ACC112 (cell line): ENCODE data around the gene MS4A4A.

Experiments
- H2AFZ ChIP-seq: fragments of 200-600 bp; sonication (generic); one replicate; pipeline ENCODE4 v1.6.0; 2017; ENCODE audit warnings: antibody characterized with exemption, low read length; ENCODE audit not compliant: unreplicated experiment
- H3K27ac ChIP-seq: fragments of 200-600 bp; sonication (generic); 2 replicates; pipeline ENCODE4 v1.5.1; 2014; ENCODE audit warnings: low read depth, mild to moderate bottlenecking, antibody characterized with exemption, low read length, moderate library complexity
- H3K27me3 ChIP-seq: fragments of 200-600 bp; sonication (generic); 2 replicates; pipeline ENCODE4 v1.6.1; 2014; ENCODE audit warnings: mild to moderate bottlenecking, antibody characterized with exemption, low read length, moderate library complexity, mixed read lengths; ENCODE audit not compliant: insufficient read depth
- H3K36me3 ChIP-seq: fragments of 200-600 bp; sonication (generic); 2 replicates; pipeline ENCODE4 v1.6.1; 2016; ENCODE audit warnings: mild to moderate bottlenecking, antibody characterized with exemption, low read length, moderate library complexity, mixed read lengths; ENCODE audit not compliant: insufficient read depth
- H3K4me1 ChIP-seq: fragments of 200-600 bp; sonication (generic); one replicate; pipeline ENCODE4 v1.6.1; 2016; ENCODE audit warnings: low read length, mixed read lengths; ENCODE audit not compliant: insufficient read depth, unreplicated experiment, control insufficient read depth
- H3K4me3 ChIP-seq: fragments of 200-600 bp; sonication (generic); 2 replicates; pipeline ENCODE4 v1.5.1; 2014; ENCODE audit warnings: mild to moderate bottlenecking, low read depth, low read length
- H3K79me2 ChIP-seq: fragments of 200-600 bp; sonication (generic); one replicate; pipeline ENCODE4 v1.6.0; 2016; ENCODE audit warnings: low read length; ENCODE audit not compliant: control insufficient read depth, unreplicated experiment, insufficient read depth

The MS4A4A gene

DNA sequence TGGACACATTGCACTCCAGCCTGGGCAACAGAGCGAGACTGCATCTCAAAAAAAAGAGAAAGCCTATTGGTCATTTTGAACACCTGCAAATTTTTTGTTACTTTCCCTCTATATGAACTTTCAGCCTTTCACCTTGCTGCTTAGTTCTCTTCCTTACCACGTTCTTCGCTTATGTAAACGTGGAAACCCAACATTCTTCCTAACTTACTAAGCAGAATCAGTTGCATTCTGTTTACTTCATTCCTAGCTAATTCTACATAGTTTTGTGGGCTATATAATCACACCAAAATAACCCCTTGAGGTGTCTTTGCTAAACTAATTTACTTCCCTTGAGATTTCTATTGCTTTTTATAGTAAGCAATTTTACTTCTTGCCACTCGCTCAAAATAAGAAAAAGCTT is 23.2 kb downstream of the MS4A4A start:
- no peak overlapping the region for H3K4me3 ChIP-seq
- H3K27ac ChIP-seq = no peak overlapping the region

DNA sequence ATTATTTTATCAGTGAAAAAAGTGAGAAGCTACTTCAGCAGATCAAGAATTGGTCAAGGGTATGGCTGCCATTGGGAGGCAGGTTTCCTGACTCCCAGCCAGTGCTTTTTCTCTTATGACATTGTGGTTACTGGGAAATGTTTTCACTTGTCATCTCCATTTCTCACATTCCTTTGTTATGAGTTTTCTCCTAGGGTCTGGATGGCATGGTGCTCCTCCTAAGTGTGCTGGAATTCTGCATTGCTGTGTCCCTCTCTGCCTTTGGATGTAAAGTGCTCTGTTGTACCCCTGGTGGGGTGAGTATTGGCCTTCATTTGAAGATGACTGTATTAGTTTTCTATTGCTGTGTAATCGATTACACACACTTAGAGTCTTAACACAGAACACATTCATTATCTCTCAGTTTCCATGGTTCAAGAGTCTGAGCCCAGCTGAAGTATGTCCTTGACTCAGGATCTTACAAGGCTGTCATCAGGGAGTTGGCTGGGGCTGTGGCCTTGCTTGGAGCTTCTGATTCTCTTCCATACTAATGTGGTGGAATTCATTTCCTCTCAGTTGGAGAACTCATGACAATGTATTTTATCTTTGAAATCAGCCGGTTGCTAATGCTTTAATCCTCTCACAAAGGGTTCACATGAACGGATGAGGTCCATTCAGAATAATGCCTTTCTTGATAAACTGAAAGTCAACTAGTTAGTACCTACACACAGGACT is 25.6 kb downstream of the MS4A4A start:
- no peak overlapping the region for H3K27ac ChIP-seq
- H3K4me1 ChIP-seq = no peaks in the 10 kb centered on the region
- no peak overlapping the region for H2AFZ ChIP-seq
- no peaks in the 10 kb centered on the region for H3K79me2 ChIP-seq
- H3K4me3 ChIP-seq = no peak overlapping the region
- no peaks in the 10 kb centered on the region for H3K27me3 ChIP-seq
- no peaks in the 10 kb centered on the region for H3K36me3 ChIP-seq

More for the DNA sequence above, 23.2 kb downstream of the MS4A4A start:
- no peaks in the 10 kb centered on the region for H3K4me1 ChIP-seq
- H3K27me3 ChIP-seq = no peaks in the 10 kb centered on the region
- no peaks in the 10 kb centered on the region for H3K36me3 ChIP-seq
- no peaks in the 10 kb centered on the region for H3K79me2 ChIP-seq
- H2AFZ ChIP-seq = no peak overlapping the region

DNA sequence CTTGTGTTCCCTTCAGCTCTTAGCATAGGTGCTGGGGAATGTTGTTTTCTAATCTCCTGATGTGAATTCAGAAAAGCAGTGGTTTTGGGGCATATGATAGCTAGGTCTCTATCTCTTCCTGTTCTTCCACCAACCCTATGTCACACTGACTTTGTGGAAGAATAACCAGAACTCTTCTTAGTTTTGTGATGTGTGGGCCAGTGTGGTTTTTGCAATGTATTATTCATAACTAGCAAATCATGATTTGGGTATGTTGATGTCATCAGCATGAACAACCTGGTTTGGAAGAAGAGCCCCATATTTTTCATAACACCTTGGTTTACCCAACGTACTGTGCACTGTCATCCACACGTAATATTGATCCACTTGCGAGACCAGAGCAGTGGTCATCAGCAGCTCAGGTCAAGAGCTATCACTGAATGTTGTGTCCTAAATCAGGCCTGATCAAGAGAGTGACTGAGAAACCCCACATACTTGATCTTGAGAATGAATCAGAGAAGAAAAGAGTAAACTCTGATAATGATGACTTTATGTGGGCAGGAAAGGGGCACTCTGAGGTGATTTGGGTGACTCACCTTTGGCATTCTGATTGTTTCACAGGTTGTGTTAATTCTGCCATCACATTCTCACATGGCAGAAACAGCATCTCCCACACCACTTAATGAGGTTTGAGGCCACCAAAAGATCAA is 27.2 kb downstream of the MS4A4A start:
- Histone ChIP-seq H3K4me1 (no peaks in the 10 kb centered on the region), H3K36me3 (no peaks in the 10 kb centered on the region), H3K79me2 (no peaks in the 10 kb centered on the region), H2AFZ (no peak overlapping the region), H3K27me3 (no peaks in the 10 kb centered on the region), H3K4me3 (no peak overlapping the region), H3K27ac (no peak overlapping the region)

DNA sequence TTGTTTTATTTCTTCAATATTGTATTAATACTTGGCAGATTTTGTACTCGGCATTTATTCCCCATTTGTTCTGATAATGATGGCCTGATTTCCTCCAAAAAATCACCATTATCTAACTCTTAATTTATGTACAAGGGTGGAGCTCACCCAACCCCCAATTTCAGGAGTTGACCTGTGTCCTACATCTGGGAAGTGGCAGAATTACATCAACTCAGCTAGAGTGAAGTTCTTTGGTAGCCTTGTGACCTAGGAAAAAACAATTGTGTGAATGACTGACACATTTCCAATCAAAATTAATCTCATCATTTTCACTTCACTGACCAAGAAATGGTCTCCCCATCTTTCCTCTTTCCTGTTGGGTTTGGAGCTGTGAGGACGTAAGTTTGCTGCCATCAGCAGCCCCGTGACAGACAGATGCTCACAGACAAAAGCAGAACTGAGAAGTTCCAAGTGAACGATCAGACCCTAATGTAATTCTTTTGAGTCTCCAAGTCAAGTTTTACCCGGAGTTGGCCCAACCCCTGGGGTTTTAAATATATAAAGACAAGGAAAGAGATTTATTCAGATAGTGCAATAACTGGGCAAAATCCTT is 30.0 kb downstream of the MS4A4A start:
- no peaks in the 10 kb centered on the region for H3K27me3 ChIP-seq
- no peaks in the 10 kb centered on the region for H3K36me3 ChIP-seq
- H3K79me2 ChIP-seq = no peaks in the 10 kb centered on the region
- H2AFZ ChIP-seq = no peak overlapping the region
- H3K4me3 ChIP-seq = no peak overlapping the region
- no peak overlapping the region for H3K27ac ChIP-seq
- H3K4me1 ChIP-seq = no peaks in the 10 kb centered on the region

DNA sequence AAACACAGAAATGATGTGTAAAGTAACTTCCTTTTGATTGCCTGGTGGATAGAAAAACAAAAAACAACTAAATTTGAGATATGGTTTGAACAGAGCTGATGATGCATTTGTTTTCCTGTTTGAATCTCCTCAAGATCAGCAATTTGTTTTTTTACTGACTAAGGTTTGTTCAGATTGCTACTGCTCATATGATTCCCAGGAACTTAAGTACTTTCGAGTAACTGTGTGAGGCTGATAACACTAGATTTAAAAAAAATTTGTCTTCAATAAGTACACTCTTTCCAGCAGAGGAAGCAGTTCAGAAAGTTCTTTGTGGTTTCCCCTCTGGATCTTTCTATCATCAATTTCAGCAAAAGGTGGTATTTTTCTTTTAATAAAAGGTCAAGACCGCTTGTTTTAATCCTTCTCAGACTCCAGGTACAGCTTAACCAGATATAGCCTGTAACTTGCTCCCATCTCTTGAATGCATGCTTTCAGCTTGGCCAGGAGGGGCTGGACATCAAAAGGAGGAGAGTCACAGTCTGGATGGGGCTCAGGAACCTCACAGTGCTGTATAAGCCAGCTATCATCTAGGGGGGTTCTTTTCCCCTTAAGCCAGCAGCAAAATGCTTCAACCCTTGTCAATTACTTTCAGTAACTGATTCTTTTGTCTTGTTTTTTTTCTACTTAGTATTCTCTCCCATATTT is 34.3 kb downstream of the MS4A4A start:
- no peak overlapping the region for H3K4me3 ChIP-seq
- no peak overlapping the region for H3K27ac ChIP-seq
- no peaks in the 10 kb centered on the region for H3K79me2 ChIP-seq
- no peaks in the 10 kb centered on the region for H3K4me1 ChIP-seq
- H3K27me3 ChIP-seq = no peaks in the 10 kb centered on the region
- no peak overlapping the region for H2AFZ ChIP-seq
- no peaks in the 10 kb centered on the region for H3K36me3 ChIP-seq

DNA sequence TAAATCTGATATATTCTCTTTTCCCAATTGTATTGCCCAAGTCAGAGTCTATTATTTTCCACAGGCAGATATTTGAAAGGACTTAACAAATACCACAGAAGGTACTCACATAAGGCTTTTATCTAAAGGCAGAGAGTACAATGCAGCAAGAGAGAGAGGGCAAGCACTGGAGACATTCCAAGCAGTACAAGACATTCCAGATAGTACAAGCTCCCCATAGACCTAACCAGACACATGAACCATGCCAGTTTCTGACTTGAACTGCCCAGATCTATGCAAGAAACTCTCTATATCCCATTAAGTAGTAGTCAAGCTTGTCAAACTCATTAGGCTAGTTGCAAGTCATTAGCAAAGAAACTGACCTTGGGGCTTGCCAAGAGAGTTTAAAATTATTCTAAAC is 35.4 kb downstream of the MS4A4A start:
- Histone ChIP-seq H3K27ac (no peak overlapping the region), H3K4me3 (no peak overlapping the region), H3K36me3 (no peaks in the 10 kb centered on the region), H3K4me1 (no peaks in the 10 kb centered on the region), H3K27me3 (no peaks in the 10 kb centered on the region), H2AFZ (no peak overlapping the region), H3K79me2 (no peaks in the 10 kb centered on the region)

DNA sequence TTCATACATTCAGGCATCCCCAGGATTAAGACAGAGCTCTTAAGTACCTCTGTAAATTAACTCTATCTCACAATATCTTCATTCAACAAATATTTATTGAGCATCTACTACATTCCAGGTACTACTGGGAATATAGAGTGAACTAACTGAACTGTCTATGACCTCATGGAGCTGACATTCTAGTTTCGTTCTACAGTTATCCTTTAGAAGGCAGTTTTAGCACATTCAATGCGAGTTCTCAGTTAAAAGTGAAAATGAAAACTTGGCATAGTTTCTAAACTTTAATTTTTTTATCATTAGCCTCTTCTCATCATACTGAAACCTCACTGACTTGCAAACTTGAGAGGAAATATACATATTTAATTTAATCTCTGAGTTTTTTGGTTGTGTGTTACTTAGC is 35.9 kb downstream of the MS4A4A start:
- Histone ChIP-seq H3K27me3 (no peaks in the 10 kb centered on the region), H3K4me1 (no peaks in the 10 kb centered on the region), H3K36me3 (no peaks in the 10 kb centered on the region), H3K4me3 (no peak overlapping the region), H3K27ac (no peak overlapping the region), H2AFZ (no peak overlapping the region), H3K79me2 (no peaks in the 10 kb centered on the region)

DNA sequence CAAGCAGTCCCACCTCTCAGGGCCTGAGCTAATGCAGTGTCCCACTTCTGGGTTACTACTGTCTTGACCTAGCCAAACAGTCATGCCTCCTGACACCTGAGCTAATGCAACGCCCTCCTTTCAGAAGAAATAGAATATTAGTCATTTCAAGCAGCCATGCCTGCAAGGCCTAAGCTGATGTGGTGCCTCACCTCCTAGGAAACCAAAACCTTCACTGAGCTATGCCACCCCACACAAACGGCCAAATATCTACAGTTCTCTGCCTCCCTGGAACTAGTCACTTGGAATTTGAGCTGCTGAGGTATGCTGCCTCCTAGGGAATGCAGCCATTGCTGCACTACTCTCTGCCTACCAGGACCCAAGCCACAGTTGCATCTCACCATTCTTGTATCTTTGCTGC is 38.3 kb downstream of the MS4A4A start:
- H3K27me3 ChIP-seq = no peaks in the 10 kb centered on the region
- no peaks in the 10 kb centered on the region for H3K4me1 ChIP-seq
- H3K79me2 ChIP-seq = no peaks in the 10 kb centered on the region
- H3K4me3 ChIP-seq = no peak overlapping the region
- H3K27ac ChIP-seq = no peak overlapping the region
- H2AFZ ChIP-seq = no peak overlapping the region
- H3K36me3 ChIP-seq = no peaks in the 10 kb centered on the region

DNA sequence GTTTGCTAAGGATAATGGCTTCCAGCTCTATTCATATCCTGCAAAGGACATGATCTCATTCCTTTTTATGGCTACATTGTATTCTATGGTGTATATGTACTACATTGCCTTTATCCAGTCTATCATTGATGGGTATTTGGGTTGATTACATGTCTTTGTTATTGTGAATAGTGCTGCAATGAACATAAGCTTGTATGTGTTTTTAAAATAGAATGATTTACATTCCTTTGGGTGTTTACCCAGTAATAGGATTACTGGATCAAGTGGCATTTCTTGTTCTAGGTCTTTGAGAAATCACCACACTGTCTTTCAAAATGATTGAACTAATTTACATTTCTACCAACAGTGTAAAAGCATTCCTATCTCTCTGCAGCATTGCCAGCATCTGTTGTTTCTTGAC is 40.6 kb downstream of the MS4A4A start:
- Histone ChIP-seq H3K4me3 (no peak overlapping the region), H3K4me1 (no peaks in the 10 kb centered on the region), H3K36me3 (no peaks in the 10 kb centered on the region), H3K27ac (no peak overlapping the region), H2AFZ (no peak overlapping the region), H3K27me3 (no peaks in the 10 kb centered on the region), H3K79me2 (no peaks in the 10 kb centered on the region)

DNA sequence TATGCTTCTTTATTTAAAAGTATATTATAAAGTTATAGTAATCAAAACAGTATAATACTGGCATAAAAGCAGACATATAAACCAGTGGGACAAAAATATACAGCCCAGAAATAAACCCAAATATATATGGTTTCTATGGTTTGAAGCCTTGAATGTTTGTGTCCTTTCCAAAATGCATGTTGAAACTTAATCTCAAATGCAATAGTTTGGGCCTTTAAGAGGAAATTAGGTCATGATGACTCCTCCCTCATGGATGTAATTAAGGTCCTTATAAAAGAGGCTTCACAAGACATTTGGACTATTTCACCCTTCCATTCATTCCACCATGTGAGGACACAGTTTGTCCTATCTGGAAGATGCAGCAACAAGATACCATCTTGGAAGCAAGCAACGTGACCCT is 46.5 kb downstream of the MS4A4A start, which contains the start of gene MS4A6E:
Gene MS4A6E, plus strand, starts transcription at position 301 of the 400 bp plus-strand sequence. CDS start 7,641 bp downstream, outside the sequence.
- no peak within 1 kb of the TSS for H3K4me3 ChIP-seq

More for the DNA sequence above, 46.5 kb downstream of the MS4A4A start, which contains the start of gene MS4A6E:
- Histone ChIP-seq H3K27ac (no peak within 1 kb of the TSS), H3K36me3 (no peaks in the 10 kb centered on the region), H3K79me2 (no peaks in the 10 kb centered on the region), H3K4me1 (no peaks in the 10 kb centered on the region), H2AFZ (no peak within 1 kb of the TSS), H3K27me3 (no peaks in the 10 kb centered on the region)
